D721Med (cell line): Measurements from ENCODE around the gene CIP2A.

Experiments
- DNase-seq: peaks from one replicate; pipeline ENCODE4 v3.0.0; 2011; ENCODE audit warnings: low spot score; ENCODE audit not compliant: insufficient read length
- FAIRE-seq: peaks from 2 replicates; lab custom pipeline; 2011; peaks lifted over from hg19 to GRCh38; lab: Jason Lieb, UNC
- TF ChIP-seq, protein P1 (sequence below): IDR thresholded peaks from 2 replicates; pipeline ENCODE4 v1.5.1; 2012; ENCODE audit warnings: mild to moderate bottlenecking, control low read depth; ENCODE audit not compliant: insufficient read depth; ENCODE audit errors: missing control alignments

Gene CIP2A

DNA sequence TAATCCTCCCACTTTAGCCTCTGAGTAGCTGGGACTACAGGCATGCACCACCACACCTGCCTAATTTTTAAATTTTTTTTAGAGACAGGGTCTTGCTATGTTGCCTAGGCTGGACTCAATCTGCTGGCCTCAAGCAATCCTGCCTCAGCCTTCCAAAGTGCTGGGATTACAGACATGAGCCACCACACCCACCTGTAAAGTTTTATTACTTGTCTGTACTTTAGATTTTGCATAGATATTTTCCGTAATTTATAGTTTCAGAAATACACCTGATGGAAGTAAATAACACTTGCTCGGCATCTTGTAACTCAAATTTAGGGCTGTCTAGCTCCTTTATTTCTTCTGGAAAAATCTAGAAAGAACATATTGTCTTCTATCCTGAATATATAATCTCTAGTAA is 6.1 kb upstream of the CIP2A start:
- DNase-seq, result no peak
- no peak for FAIRE-seq
- TF ChIP-seq, protein P1, sequence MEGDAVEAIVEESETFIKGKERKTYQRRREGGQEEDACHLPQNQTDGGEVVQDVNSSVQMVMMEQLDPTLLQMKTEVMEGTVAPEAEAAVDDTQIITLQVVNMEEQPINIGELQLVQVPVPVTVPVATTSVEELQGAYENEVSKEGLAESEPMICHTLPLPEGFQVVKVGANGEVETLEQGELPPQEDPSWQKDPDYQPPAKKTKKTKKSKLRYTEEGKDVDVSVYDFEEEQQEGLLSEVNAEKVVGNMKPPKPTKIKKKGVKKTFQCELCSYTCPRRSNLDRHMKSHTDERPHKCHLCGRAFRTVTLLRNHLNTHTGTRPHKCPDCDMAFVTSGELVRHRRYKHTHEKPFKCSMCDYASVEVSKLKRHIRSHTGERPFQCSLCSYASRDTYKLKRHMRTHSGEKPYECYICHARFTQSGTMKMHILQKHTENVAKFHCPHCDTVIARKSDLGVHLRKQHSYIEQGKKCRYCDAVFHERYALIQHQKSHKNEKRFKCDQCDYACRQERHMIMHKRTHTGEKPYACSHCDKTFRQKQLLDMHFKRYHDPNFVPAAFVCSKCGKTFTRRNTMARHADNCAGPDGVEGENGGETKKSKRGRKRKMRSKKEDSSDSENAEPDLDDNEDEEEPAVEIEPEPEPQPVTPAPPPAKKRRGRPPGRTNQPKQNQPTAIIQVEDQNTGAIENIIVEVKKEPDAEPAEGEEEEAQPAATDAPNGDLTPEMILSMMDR, result no peak

DNA sequence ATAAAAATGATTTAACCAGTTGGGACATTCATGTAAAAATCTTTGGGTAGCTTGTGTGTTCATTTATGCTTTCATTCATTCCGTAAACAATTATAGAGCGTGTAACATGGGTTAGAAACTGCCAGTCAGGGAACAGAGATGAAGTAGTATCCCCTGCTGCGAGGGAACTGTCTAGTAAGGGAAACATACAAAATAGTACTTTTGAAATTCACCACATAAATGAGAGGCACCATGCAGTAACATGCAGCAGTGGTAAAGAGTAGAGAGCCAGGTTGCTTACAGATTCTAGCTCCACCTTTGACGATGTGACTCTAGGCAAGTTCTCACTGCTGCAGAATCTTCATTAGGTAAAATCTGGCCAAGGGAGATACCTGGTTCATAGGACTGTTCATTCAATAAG is 1.2 kb upstream of the CIP2A start:
- FAIRE-seq, result no peak
- TF ChIP-seq, protein P1, result no peak
- DNase-seq, result no peak

DNA sequence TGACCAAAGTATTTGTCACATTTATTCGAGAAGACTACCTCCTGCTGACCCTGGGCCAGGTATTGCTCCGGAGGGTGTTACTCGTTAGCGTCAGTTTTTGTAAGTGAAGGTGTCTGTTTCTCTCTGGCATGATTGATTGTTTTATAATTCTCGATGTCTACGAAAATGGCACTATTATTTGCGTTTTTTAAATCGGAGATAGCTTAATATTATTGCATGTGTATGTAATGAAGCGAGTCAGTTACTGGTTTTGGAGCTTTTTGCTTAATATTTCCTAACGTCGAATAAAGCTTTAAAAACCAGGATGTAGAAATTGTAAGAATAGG is 723 bp upstream of the CIP2A start:
- no peak for DNase-seq
- TF ChIP-seq, protein P1, result no peak
- FAIRE-seq, result peak; percentile 48

DNA sequence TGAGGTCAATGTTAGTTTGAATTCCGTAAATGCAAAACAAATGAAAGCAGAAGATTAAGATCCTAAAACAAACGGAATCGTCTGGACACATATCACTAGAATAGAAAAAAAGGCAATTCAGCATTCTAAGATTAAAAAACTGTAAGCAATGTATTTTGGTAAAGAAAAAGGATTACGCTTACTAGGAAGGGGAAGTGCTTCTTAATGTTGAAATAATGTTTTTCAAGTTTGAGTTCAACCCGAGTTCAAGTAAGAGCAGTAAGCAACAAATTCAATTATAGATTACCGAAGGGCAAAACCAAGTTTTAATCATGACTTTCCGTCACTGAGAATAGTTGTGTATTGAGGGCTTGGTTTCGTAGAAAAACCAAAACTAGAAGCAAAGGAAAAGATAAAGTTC is 637 bp downstream of the CIP2A start:
- no peak for DNase-seq
- TF ChIP-seq, protein P1, result no peak
- FAIRE-seq, result no peak

DNA sequence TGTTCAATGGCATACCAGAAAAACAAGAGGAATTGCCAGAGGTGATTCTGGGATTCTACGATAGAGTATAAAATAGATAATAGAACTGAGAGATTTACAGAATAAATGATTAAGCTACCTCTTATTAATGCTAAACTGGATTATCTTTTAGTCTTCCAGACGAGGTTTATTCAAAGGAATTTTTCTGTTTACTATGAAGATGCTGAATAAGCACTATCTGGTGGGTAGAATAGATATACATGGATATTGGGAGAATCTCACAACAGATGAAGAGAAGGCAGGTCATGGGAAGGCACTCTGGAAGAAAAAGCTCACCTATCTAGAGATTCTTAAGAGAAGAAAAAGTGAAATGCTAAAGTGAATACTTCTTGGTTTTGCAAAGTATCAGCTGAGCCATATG is 11.2 kb downstream of the CIP2A start:
- FAIRE-seq, result no peak
- no peak for DNase-seq
- TF ChIP-seq, protein P1, result no peak

DNA sequence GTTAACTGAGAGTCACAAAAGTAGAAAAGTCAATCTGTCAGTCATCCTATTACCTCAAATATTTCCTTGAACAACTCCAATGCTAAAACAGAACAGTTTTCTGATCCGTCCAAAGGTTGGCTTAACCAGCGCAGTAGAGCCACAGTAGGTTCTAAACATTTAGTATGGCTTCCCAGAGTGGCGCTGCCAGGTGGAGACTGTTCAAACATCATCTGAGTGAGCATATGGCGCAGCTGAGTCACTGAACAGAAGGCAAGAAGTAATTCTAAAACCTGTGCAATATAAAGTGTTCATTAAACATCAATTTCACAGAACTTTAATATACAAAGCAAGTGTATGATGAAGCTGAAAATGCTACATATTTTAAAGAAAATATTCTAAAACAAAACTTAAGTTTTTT is 19.9 kb downstream of the CIP2A start:
- TF ChIP-seq, protein P1, result no peak
- no peak for FAIRE-seq
- DNase-seq, result no peak

DNA sequence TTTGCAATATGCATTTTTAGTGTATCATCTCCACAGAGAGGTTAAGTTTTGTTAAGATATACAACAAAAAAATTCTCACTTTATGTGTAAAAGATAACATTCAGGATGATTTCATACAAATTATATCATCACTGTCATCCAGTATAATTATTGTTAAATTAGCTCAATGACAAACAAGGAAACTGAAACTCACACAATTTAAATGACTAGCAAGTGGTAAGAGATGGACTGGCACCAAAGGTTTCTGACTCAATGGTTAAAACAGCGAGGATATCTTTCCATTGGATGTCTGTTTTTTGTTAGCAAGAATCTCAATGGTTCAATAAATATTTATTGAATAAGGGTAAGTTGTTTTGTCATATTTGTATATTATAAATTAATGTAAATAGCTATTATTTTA is 22.6 kb downstream of the CIP2A start:
- TF ChIP-seq, protein P1, result no peak
- DNase-seq, result no peak
- no peak for FAIRE-seq
